Chondrocyte (in vitro differentiated cells): ENCODE measurements around the gene PIGL. TPM values are rescaled to one million over a fixed set of nuclear protein-coding genes. Genes with fewer than 3 reads are reported as not detected.
"Not testable (repeated sequence)": the region's sequence is repeated elsewhere in the genome, so short reads cannot be mapped to it uniquely, and the experiment has no call there.

Experiments
- DNase-seq: peaks from one replicate; pipeline ENCODE4 v3.0.0; 2021; ENCODE audit warnings: mixed read lengths, low spot score
- H3K27ac Mint-ChIP-seq: one replicate; pipeline ENCODE4 v1.8.0; 2021; ENCODE audit warnings: mild to moderate bottlenecking, moderate library complexity, mixed read lengths; ENCODE audit not compliant: unreplicated experiment
- H3K27me3 Mint-ChIP-seq: 2 replicates; pipeline ENCODE4 v1.8.0; 2021; ENCODE audit warnings: low read depth, mixed read lengths
- H3K36me3 Mint-ChIP-seq: 2 replicates; pipeline ENCODE4 v1.8.0; 2021; ENCODE audit warnings: low read depth, mixed read lengths
- H3K4me1 Mint-ChIP-seq: 2 replicates; pipeline ENCODE4 v1.8.0; 2021; ENCODE audit warnings: low read depth, mild to moderate bottlenecking, mixed read lengths
- H3K4me3 Mint-ChIP-seq: one replicate; pipeline ENCODE4 v1.8.0; 2021; ENCODE audit warnings: mild to moderate bottlenecking, moderate library complexity, mixed read lengths; ENCODE audit not compliant: unreplicated experiment
- H3K9me3 Mint-ChIP-seq: 2 replicates; pipeline ENCODE4 v1.8.0; 2021; ENCODE audit warnings: low read depth, mixed read lengths
- CTCF ChIP-seq: fragments of 200-600 bp; sonication (generic); IDR thresholded peaks from 2 replicates; pipeline ENCODE4 v1.5.0; 2021; ENCODE audit warnings: antibody characterized with exemption, mild to moderate bottlenecking, moderate library complexity
- total RNA-seq: library from RNA; stranded (reverse); gene quantifications from 3 replicates; pipeline ENCODE4 v1.2.1, GENCODE V29; 2021

The PIGL gene
- total RNA-seq, 1 donor from 2014 or later = 15.9 TPM

GRCh38 chr17:16189791-16190348 is 27.1 kb upstream of the PIGL start:
- H3K9me3 Mint-ChIP-seq = peaks cover under 1% of the 10 kb centered on the region
- no peak for TF ChIP-seq CTCF
- no peak for DNase-seq
- peaks cover 29% of the 10 kb centered on the region for H3K36me3 Mint-ChIP-seq
- H3K4me3 Mint-ChIP-seq = no peak overlapping the region
- H3K4me1 Mint-ChIP-seq = peaks cover 23% of the 10 kb centered on the region
- no peak overlapping the region for H3K27ac Mint-ChIP-seq
- H3K27me3 Mint-ChIP-seq = no peaks in the 10 kb centered on the region

- Mint-ChIP-seq H3K27me3 (no peaks in the 10 kb centered on the region), H3K4me3 (no peak overlapping the region), H3K4me1 (peaks cover 23% of the 10 kb centered on the region), H3K36me3 (peaks cover 22% of the 10 kb centered on the region), H3K9me3 (no peaks in the 10 kb centered on the region), H3K27ac (peak overlapping the region; percentile 75)
- no peak for DNase-seq
- no peak for TF ChIP-seq CTCF
Observed at GRCh38 chr17:16190703-16191360, 26.2 kb upstream of the PIGL start.

- peak overlapping the region; percentile 75 for H3K27ac Mint-ChIP-seq
- H3K36me3 Mint-ChIP-seq = peaks cover 21% of the 10 kb centered on the region
Observed at GRCh38 chr17:16191604-16192003, 25.4 kb upstream of the PIGL start.

GRCh38 chr17:16194307-16194835 is 22.6 kb upstream of the PIGL start:
- not testable (repeated sequence) for H3K27me3 Mint-ChIP-seq, H3K4me3 Mint-ChIP-seq, H3K9me3 Mint-ChIP-seq, H3K27ac Mint-ChIP-seq, DNase-seq
- Mint-ChIP-seq H3K36me3 (peaks cover 19% of the 10 kb centered on the region), H3K4me1 (peaks cover 27% of the 10 kb centered on the region)

More at GRCh38 chr17:16191604-16192003, 25.4 kb upstream of the PIGL start:
- Mint-ChIP-seq H3K9me3 (no peaks in the 10 kb centered on the region), H3K4me3 (no peak overlapping the region), H3K4me1 (peaks cover 23% of the 10 kb centered on the region), H3K27me3 (no peaks in the 10 kb centered on the region)
- no peak for TF ChIP-seq CTCF
- no peak for DNase-seq

- H3K4me3 Mint-ChIP-seq = no peak overlapping the region
- peaks cover 12% of the 10 kb centered on the region for H3K36me3 Mint-ChIP-seq
- TF ChIP-seq CTCF = no peak
- peaks cover 31% of the 10 kb centered on the region for H3K4me1 Mint-ChIP-seq
- no peaks in the 10 kb centered on the region for H3K9me3 Mint-ChIP-seq
- no peak for DNase-seq
- no peaks in the 10 kb centered on the region for H3K27me3 Mint-ChIP-seq
- H3K27ac Mint-ChIP-seq = no peak overlapping the region
Observed at GRCh38 chr17:16197276-16197675, 19.7 kb upstream of the PIGL start.
